Nephron (organoid): Measurements from ENCODE around the gene ARMC6.

Experiments used
- H3K27ac Mint-ChIP-seq, 3 experiments: 2 replicates each; pipeline ENCODE4 v1.8.0; 2020; ENCODE audit warnings: mixed read lengths in 3 of 3, mild to moderate bottlenecking in 2 of 3, moderate library complexity in 1 of 3
- H3K27me3 Mint-ChIP-seq: 2 replicates; pipeline ENCODE4 v1.8.0; 2021; ENCODE audit warnings: low read depth, mild to moderate bottlenecking, moderate library complexity, mixed read lengths
- H3K36me3 Mint-ChIP-seq: 2 replicates; pipeline ENCODE4 v1.8.0; 2020; ENCODE audit warnings: low read depth, mixed read lengths
- H3K4me1 Mint-ChIP-seq: 2 replicates; pipeline ENCODE4 v1.8.0; 2020; ENCODE audit warnings: mixed read lengths
- H3K4me3 Mint-ChIP-seq, 3 experiments: 2 replicates each; pipeline ENCODE4 v1.8.0; 2020; ENCODE audit warnings: mild to moderate bottlenecking in 3 of 3, mixed read lengths in 3 of 3, moderate library complexity in 2 of 3
- H3K9me3 Mint-ChIP-seq: 2 replicates; pipeline ENCODE4 v1.8.0; 2020; ENCODE audit warnings: mixed read lengths
- CTCF ChIP-seq, 3 experiments: fragments of 200-600 bp; sonication (generic); IDR thresholded peaks; one replicate each; pipeline ENCODE4 v1.5.0; 2021; ENCODE audit warnings: antibody characterized with exemption in 3 of 3; ENCODE audit not compliant: unreplicated experiment in 3 of 3

ARMC6 gene

DNA sequence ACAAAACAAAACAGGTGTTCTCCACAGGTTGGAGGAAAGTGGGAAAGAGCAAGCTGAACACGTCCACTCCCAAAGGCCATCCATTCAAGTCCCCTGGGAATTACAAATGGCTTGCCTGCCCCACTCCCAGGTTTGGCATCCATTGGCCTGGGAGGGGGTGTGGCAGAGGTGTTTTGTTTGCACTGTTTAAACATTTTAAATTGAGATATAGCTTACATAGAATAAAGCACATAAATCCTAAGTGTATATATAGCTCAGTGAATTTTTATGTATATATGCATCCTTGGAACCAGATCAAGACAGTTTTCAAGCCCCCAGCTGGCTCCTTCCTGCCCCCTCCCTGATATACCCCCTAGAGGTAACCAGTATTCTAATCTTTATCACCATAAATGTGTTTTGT, 43.1 kb downstream of the ARMC6 start:
- Mint-ChIP-seq H3K27me3 (no peaks in the 10 kb centered on the region), H3K4me1 (no peaks in the 10 kb centered on the region), H3K27ac (no peak overlapping the region), H3K36me3 (peaks cover 3% of the 10 kb centered on the region), H3K4me3 (no peak overlapping the region), H3K9me3 (no peaks in the 10 kb centered on the region)
- TF ChIP-seq CTCF (IDR thresholded peaks at IDR 0.05; ENCODE audit: unreplicated experiment in 3 of 3): no peak

DNA sequence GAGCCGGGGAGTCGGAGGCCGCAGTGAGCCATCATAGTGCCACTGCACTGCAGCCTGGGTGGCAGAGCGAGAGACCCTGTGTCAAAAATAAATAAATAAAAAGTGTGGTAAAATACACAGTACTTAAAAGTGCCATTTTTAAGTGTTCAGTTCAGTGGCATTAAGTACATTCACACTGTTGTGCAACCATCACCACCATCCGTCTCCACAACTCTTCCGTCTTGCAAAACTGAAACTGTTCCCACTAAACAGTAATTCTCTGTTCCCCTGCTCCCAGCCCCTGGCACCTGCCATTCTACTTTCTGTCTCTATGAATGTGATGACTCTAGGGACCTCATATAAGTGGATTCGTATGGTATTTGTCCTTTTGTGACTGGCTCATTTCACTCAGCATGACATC, 43.7 kb downstream of the ARMC6 start:
- Mint-ChIP-seq H3K4me3 (no peak overlapping the region), H3K27ac (no peak overlapping the region), H3K4me1 (peaks cover 4% of the 10 kb centered on the region), H3K36me3 (peaks cover 3% of the 10 kb centered on the region), H3K27me3 (no peaks in the 10 kb centered on the region), H3K9me3 (no peaks in the 10 kb centered on the region)
- TF ChIP-seq CTCF (IDR thresholded peaks at IDR 0.05; ENCODE audit: unreplicated experiment in 3 of 3): no peak

DNA sequence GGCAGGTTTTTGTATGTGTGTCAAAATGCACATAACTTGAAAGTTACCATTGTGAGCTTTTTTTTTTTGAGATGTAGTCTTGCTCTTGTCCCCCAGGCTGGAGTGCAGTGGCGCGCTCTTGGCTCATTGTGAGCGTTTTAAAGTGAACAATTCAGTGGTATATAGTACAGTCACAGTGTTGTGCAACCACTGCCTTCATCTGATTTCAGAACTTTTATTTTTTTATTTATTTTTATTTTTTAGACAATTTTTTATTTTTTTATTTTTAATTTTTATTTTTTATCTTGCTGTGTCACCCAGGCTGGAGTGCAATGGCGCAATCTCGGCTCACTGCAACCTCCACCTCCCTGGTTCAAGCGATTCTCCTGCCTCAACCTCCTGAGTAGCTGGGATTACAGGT, 45.4 kb downstream of the ARMC6 start:
- Mint-ChIP-seq H3K36me3 (peaks cover 3% of the 10 kb centered on the region), H3K4me1 (peaks cover 7% of the 10 kb centered on the region), H3K4me3 (no peak overlapping the region), H3K9me3 (no peaks in the 10 kb centered on the region), H3K27me3 (no peaks in the 10 kb centered on the region), H3K27ac (no peak overlapping the region)
- no peak for TF ChIP-seq CTCF (IDR thresholded peaks at IDR 0.05; ENCODE audit: unreplicated experiment in 3 of 3)

GRCh38 chr19:19079571-19079970, 46.2 kb downstream of the ARMC6 start:
- Mint-ChIP-seq H3K4me1 (peaks cover 7% of the 10 kb centered on the region), H3K4me3 (no peak overlapping the region), H3K27ac (no peak overlapping the region), H3K27me3 (no peaks in the 10 kb centered on the region), H3K36me3 (peaks cover 3% of the 10 kb centered on the region), H3K9me3 (no peaks in the 10 kb centered on the region)
- TF ChIP-seq CTCF (IDR thresholded peaks at IDR 0.05; ENCODE audit: unreplicated experiment in 3 of 3): no peak

GRCh38 chr19:19081642-19082151, 48.3 kb downstream of the ARMC6 start:
- no peak overlapping the region for H3K4me3 Mint-ChIP-seq

More at GRCh38 chr19:19081642-19082151, 48.3 kb downstream of the ARMC6 start:
- H3K36me3 Mint-ChIP-seq: peaks cover 3% of the 10 kb centered on the region
- H3K9me3 Mint-ChIP-seq: no peaks in the 10 kb centered on the region
- H3K27me3 Mint-ChIP-seq: no peaks in the 10 kb centered on the region
- H3K27ac Mint-ChIP-seq: no peak overlapping the region
- TF ChIP-seq CTCF (IDR thresholded peaks at IDR 0.05; ENCODE audit: unreplicated experiment in 3 of 3): no peak
- peaks cover 7% of the 10 kb centered on the region for H3K4me1 Mint-ChIP-seq
